Fibroblast of pulmonary artery (primary cell): ENCODE results near the gene HINFP.

ENCODE experiments used
- DNase-seq: peaks from one replicate; pipeline ENCODE4 v3.0.0-alpha.2; 2010; ENCODE audit warnings: low read depth
- H3K4me3 ChIP-seq: replicated peaks from 2 replicates; pipeline ENCODE4 v1.5.1; 2011; ENCODE audit warnings: low read depth, mild to moderate bottlenecking, control low read depth, low read length, moderate library complexity
- CTCF ChIP-seq: IDR thresholded peaks from 2 replicates; pipeline ENCODE4 v1.5.1; 2011; ENCODE audit warnings: mild to moderate bottlenecking, control low read depth, low read length, inconsistent platforms; ENCODE audit errors: missing control alignments

Gene HINFP

DNA sequence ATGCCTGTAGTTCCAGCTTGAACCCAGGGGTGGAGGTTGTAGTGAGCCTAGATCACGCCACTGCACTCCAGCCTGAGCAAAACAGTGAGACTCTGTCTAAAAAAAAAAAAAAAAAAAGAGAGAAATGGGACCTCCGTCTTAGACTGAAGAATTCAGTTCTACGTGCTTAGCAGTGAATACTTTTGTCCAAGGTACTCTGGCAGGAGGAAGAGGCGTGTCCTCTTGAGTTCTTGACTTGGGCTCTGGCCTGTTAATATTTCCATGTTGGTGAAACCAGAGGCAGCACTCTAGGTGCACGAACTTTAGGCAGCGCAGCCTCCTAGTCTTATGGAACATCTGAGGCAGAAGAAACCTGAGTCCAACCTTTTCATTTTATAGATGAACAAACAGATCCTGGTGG is 34.3 kb upstream of the HINFP start:
- no peak for TF ChIP-seq CTCF
- no peak overlapping the region for H3K4me3 ChIP-seq
- DNase-seq: no peak

GRCh38 chr11:119087747-119088241 is 33.6 kb upstream of the HINFP start:
- no peak overlapping the region for H3K4me3 ChIP-seq
- DNase-seq: no peak
- no peak for TF ChIP-seq CTCF

GRCh38 chr11:119088406-119088805 is 33.0 kb upstream of the HINFP start:
- no peak for DNase-seq

GRCh38 chr11:119089319-119089718 is 32.1 kb upstream of the HINFP start:
- DNase-seq: no peak
- H3K4me3 ChIP-seq: no peak overlapping the region
- TF ChIP-seq CTCF: no peak

More at GRCh38 chr11:119088406-119088805, 33.0 kb upstream of the HINFP start:
- TF ChIP-seq CTCF: no peak
- H3K4me3 ChIP-seq: no peak overlapping the region

GRCh38 chr11:119091178-119091577 is 30.2 kb upstream of the HINFP start:
- DNase-seq: no peak
- H3K4me3 ChIP-seq: no peak overlapping the region
- no peak for TF ChIP-seq CTCF

GRCh38 chr11:119091966-119092879 is 29.2 kb upstream of the HINFP start:
- no peak for DNase-seq
- H3K4me3 ChIP-seq: no peak overlapping the region
- TF ChIP-seq CTCF: no peak
